ENCODE data around the gene DAAM1.

The DAAM1 gene

GRCh38 chr14:59188461-59189090, at the start of gene DAAM1:
Gene DAAM1 (plus strand): TSS chr14:59188667. CDS start chr14:59263478, 74,811 bp downstream.
- peak; percentile 97 for DNase-seq (ENCODE audit: low read depth)

DNA sequence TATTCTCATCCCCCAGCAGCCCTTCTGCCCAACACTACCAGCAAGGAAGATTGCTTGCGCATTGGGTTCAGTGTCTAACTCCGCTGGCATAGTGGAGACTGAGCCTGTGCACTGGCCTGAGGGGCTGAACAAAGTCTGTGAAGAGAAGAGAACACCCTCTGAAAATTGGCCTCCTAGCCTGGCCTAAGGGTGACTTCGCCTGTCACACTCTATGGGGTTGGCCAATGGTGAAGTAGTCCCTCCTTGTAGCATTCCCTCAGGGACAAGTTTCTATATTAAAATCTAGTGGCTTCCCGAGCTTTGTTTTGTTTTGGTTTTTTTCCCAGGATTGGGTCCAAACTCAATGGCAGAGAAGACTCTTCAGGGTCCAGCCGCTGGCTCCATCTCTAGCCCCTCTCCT, 49.1 kb upstream of the DAAM1 start:
- DNase-seq (ENCODE audit: low read depth), result no peak

DNA sequence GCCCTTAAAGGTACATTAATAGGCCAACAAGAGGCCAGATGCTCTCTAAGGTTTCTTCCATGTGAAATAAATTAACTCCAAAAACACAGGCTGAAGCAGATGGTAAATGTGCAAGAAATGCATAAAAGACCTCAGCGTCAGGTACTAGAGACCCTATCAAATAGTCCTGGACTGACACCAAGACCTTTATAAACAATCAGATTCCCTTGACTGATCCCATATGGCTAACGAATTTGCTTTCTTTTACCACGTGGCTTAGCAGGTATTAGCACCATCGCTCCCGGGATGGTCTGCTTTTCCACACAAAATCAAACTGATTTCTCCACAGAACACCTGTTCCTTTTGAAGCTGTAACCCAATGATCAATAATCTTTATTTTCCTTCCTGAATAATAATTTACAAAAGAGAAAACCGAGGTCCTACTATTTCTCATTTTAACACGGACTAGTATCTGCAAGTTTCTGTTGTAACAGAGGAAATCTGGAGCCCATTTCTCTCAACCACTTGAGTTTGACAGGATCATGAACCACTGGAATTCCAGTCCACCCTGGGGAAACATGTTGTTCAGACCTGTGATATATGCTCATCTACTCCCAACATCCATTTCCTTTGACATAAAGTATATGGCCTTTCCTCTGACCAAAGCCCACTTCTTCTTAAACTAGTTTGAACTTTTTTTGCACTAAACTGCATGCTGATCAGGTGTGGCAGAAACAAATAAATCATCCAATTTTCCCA, 48.2 kb upstream of the DAAM1 start:
- no peak for DNase-seq (ENCODE audit: low read depth)

- DNase-seq (ENCODE audit: low read depth), result no peak
These were observed 42.0 kb upstream of the DAAM1 start for GRCh38 chr14:59146484-59146883.

GRCh38 chr14:59147007-59147406, 41.5 kb upstream of the DAAM1 start:
- no peak for DNase-seq (ENCODE audit: low read depth)

DNA sequence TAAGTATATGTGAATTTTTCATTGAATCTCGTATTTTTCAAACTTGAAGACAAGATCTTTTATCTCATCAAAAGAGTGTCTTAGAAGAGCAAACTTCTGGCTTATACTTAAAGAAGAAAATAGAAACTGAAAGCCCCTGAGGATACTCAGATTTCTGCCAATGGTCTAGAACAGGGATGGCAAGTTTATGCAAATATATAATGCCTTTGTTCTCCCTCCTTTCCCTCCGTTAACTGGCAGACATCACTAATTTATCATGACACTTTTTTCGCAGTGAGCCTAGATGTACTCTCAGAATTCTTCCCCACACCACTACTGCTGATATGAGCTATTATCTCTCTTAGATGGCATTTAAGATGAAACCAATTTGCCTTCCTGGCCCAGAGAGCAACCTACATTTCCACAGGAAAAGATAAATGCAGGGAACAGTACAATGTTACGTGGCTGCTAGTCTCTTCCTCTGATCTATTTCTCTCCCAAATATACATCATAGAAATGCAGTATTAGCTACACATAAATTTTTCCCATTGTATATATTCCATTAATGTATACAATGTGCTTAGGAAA, 40.0 kb upstream of the DAAM1 start:
- no peak for DNase-seq (ENCODE audit: low read depth)

DNA sequence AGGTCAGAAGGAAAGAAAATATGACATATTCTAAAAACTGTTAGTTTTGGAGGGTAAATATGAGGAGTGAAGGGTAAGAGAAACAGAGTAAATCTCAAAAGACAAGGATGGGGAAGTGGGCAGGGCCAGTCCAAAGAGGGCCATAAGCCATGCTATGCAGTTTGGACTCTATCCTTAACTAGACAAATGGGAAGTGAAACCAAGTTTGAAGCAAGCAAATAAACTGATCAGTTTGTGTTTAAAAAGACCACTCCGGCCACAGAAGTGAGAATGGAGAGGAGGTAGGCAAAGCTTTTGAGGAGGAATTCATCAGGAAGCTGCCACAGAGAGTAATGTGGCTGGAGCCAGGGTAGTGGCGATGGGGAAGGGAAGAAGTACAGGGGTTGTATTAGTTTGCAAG, 37.5 kb upstream of the DAAM1 start:
- DNase-seq (ENCODE audit: low read depth), result no peak

GRCh38 chr14:59154373-59154772, 34.1 kb upstream of the DAAM1 start:
- DNase-seq (ENCODE audit: low read depth), result no peak

DNA sequence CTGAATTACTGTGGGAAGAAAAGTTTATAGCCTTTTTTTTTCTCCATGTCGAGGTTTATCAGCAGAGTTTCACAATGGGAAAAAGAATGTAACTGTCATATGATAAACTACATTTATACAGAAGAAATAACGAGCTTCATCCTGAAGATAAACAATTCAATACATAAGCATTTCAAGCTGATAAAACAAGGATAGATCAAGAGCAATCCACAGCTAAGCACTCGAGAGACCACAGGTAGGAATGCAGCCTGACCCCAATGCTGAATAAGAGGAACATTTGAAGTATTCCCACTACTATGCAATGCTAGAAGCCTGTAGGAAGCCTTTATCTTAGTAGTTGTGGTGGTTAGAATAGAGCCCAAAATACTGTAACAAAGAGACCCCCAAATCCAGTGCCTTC, 32.6 kb upstream of the DAAM1 start:
- no peak for DNase-seq (ENCODE audit: low read depth)

GRCh38 chr14:59159169-59159568, 29.3 kb upstream of the DAAM1 start:
- DNase-seq (ENCODE audit: low read depth), result no peak

GRCh38 chr14:59160506-59160905, 28.0 kb upstream of the DAAM1 start:
- DNase-seq (ENCODE audit: low read depth), result no peak

GRCh38 chr14:59161561-59162175, 26.8 kb upstream of the DAAM1 start:
- peak; percentile 74 for DNase-seq (ENCODE audit: low read depth)

- DNase-seq (ENCODE audit: low read depth), result no peak
These were observed 22.2 kb upstream of the DAAM1 start for GRCh38 chr14:59166258-59166657.

DNA sequence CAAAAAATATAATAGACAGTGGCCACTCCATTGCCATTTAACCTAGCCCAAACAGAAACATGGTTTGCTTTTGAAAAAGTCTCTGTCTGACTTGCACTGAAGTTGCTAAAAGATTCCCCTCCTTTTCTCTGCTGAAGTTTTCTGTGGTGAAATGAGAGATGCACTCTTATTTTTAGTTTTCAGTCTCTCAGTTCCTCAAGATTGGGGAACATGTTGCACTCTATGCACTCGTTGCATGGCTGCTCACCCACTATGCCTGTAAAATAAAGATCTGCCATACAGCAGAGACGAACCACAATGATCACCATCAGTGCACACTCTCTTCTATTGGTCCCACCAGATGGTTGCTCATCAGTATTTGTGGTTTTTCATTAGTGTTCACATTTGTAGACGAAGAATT, 13.1 kb upstream of the DAAM1 start:
- DNase-seq (ENCODE audit: low read depth), result no peak

DNA sequence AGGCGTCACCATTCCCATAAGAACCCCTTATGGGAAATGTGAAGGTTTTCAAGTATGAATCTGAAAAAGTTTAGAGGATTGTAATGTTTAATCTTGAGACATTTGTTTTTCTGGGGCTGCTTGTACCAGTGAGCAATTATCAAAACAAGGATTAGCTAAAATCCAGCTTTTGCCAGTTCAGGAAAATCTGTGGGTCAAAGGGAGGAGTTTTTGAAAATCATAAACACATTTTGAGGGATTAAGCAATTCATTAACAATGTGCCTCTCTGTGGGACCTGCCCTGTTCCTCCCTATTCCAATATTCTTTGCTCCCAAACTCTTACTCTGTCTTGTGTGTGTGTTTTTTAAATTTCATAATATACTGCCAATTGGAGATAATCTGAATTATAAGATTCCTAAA, 11.7 kb upstream of the DAAM1 start:
- DNase-seq (ENCODE audit: low read depth), result no peak

- no peak for DNase-seq (ENCODE audit: low read depth)
These were observed 11.2 kb upstream of the DAAM1 start for GRCh38 chr14:59177262-59177661.

DNA sequence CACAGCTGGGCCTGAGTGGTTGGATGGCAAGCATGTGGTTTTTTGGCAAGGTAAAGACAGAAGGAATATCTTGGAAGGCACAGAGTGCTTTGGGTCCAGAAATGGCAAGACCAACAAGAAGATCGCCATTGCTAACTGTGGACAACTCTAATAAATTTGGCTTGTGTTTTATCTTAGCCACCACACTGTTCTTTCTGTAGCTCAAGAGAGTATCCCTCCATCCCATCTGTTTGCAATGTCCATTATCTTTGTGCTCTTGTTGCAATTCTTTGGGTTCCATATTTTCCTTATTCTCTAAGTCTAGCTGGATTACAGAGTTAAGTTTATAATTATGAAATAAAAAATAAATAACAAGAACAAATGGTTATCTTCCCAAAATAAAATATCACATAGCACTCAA, 6.7 kb upstream of the DAAM1 start:
- no peak for DNase-seq (ENCODE audit: low read depth)

- no peak for DNase-seq (ENCODE audit: low read depth)
These were observed 5.8 kb upstream of the DAAM1 start for GRCh38 chr14:59182641-59183040.

DNA sequence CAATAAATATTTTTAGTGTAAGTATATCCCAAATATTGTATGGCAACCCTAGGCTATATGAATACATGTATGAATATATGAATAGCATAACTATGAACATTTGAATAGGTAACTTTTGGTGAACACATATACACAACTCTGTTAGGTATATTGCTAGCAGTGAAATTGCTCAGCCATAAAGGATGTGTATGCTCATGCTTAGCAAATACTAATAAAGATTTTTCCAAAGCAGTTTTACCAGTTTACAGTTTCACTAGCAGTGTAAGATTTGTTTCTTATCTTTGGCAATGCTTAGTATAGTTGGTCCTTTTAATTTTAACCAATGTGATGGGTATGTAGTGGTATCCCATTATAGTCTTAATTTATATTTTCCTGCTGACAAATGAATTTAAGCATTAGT, 5.3 kb upstream of the DAAM1 start:
- no peak for DNase-seq (ENCODE audit: low read depth)

DNA sequence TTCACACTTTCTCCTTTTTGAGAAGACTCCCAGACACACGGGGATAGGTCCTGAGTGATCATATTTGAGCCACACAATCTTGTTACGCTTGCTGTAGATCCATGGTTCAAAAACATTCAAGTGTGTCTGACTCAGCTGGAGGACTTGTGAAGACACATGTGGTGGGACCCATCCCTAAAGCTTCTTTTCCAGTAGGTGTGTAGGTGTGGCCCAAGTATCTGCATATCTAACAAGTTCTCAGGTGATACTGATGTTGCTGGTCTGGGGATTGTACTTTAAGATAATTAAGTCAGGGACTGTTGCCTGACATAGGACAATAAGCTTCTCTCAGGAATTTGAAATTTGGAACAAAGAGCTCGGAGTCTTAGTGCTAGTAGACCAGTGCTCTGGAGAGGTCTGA, 4.1 kb upstream of the DAAM1 start:
- DNase-seq (ENCODE audit: low read depth), result no peak

DNA sequence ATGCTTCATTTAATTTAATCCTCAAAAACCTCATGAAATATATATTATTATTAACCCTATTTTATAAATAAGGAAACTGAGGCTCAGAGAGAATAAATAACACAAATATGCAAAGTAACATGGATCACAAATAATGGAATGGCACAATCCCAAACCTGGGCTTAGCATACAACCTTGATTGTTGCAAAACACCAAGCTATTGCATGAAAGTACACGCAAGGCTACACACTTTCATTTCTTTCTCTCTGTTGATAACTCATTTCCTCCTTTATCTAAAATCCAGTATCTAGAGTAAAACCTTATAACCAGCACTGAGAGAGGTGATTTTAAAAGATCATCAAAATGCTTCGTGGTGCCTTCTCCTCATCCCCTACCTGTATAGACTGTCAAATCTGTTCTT, 2.8 kb upstream of the DAAM1 start:
- no peak for DNase-seq (ENCODE audit: low read depth)

DNA sequence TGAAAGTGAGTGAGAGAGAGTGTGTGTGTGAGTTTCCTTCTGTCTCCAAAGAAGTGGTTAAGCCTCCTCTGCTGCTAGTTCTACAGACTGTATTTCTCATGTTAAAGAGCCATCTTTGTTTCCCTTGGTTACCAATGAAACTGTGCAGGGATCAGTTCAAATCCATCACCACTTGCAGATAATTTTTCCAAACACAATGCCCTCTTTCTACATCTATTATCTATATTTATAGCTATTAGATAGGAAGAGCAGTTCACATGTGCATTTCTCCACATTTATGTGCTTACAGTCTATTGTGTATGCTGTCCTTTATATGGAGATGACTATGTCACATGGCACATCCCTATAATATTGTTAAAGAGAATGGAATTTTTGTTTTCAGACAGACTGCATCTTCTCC, 2.2 kb upstream of the DAAM1 start:
- DNase-seq (ENCODE audit: low read depth), result no peak

- no peak for DNase-seq (ENCODE audit: low read depth)
These were observed 1.3 kb upstream of the DAAM1 start for GRCh38 chr14:59187118-59187517.

Measured in fibroblast of the conjunctiva (primary cell).